ENCODE measurements around the gene EHMT1. TPM values are rescaled to one million over a fixed set of nuclear protein-coding genes. Genes with fewer than 3 reads are reported as not detected.

Gene EHMT1
- total and polyA plus RNA-seq, 2 donors from 2014 or later, result 15.8 to 92.9 TPM

GRCh38 chr9:137598943-137599342 lies 19.9 kb upstream of the EHMT1 start:
- no peak overlapping the region for H3K4me3 ChIP-seq (ENCODE audit: low read length in 3 of 3)
- no peaks in the 10 kb centered on the region for H3K36me3 ChIP-seq (ENCODE audit: control insufficient read depth in 2 of 3, insufficient read depth in 3 of 3, low read length in 3 of 3)
- H3K27ac ChIP-seq (ENCODE audit: low read depth in 2 of 2, low read length in 2 of 2), result no peak overlapping the region
- intact Hi-C loops (cut with DNase I), result no loop called here
- no peak for FAIRE-seq
- H3K27me3 ChIP-seq (ENCODE audit: control insufficient read depth, insufficient read depth, low read length), result no peaks in the 10 kb centered on the region
- TF ChIP-seq CTCF (IDR thresholded peaks at IDR 0.05; ENCODE audit: borderline replicate concordance, extremely low read depth, insufficient read depth), result no peak
- no peak for DNase-seq
- H3K9ac ChIP-seq (ENCODE audit: low read length in 3 of 3), result no peak overlapping the region
- H3K4me1 ChIP-seq (ENCODE audit: control insufficient read depth in 2 of 3, insufficient read depth in 2 of 3, low read depth in 1 of 3, low read length in 3 of 3), result no peaks in the 10 kb centered on the region
- H3K9me3 ChIP-seq (ENCODE audit: control insufficient read depth in 2 of 3, insufficient read depth in 1 of 3, low read length in 3 of 3), result no peaks in the 10 kb centered on the region

GRCh38 chr9:137602661-137603060 lies 16.1 kb upstream of the EHMT1 start:
- FAIRE-seq (no peak), DNase-seq (no peak)
- Histone ChIP-seq H3K27ac (ENCODE audit: low read depth in 2 of 2, low read length in 2 of 2) (no peak overlapping the region), H3K4me3 (ENCODE audit: low read length in 3 of 3) (no peak overlapping the region), H3K36me3 (ENCODE audit: control insufficient read depth in 2 of 3, insufficient read depth in 3 of 3, low read length in 3 of 3) (no peaks in the 10 kb centered on the region), H3K9me3 (ENCODE audit: control insufficient read depth in 2 of 3, insufficient read depth in 1 of 3, low read length in 3 of 3) (no peaks in the 10 kb centered on the region), H3K9ac (ENCODE audit: low read length in 3 of 3) (no peak overlapping the region), H3K4me1 (ENCODE audit: control insufficient read depth in 2 of 3, insufficient read depth in 2 of 3, low read depth in 1 of 3, low read length in 3 of 3) (peaks cover 0 to 13% (median 12%) of the 10 kb centered on the region in 3 donors), H3K27me3 (ENCODE audit: control insufficient read depth, insufficient read depth, low read length) (no peaks in the 10 kb centered on the region)
- TF ChIP-seq CTCF (IDR thresholded peaks at IDR 0.05; ENCODE audit: borderline replicate concordance, extremely low read depth, insufficient read depth), result no peak
- intact Hi-C loops (cut with DNase I), result no loop called here

GRCh38 chr9:137603879-137604278 lies 14.9 kb upstream of the EHMT1 start:
- DNase-seq, result peak in 1 of 5 donors; percentile 60
- Histone ChIP-seq H3K36me3 (ENCODE audit: control insufficient read depth in 2 of 3, insufficient read depth in 3 of 3, low read length in 3 of 3) (no peaks in the 10 kb centered on the region), H3K4me1 (ENCODE audit: control insufficient read depth in 2 of 3, insufficient read depth in 2 of 3, low read depth in 1 of 3, low read length in 3 of 3) (peaks cover 0 to 16% (median 13%) of the 10 kb centered on the region in 3 donors), H3K4me3 (ENCODE audit: low read length in 3 of 3) (no peak overlapping the region), H3K27ac (ENCODE audit: low read depth in 2 of 2, low read length in 2 of 2) (no peak overlapping the region), H3K27me3 (ENCODE audit: control insufficient read depth, insufficient read depth, low read length) (no peaks in the 10 kb centered on the region), H3K9ac (ENCODE audit: low read length in 3 of 3) (no peak overlapping the region), H3K9me3 (ENCODE audit: control insufficient read depth in 2 of 3, insufficient read depth in 1 of 3, low read length in 3 of 3) (no peaks in the 10 kb centered on the region)
- intact Hi-C loops (cut with DNase I), result no loop called here
- FAIRE-seq, result no peak
- TF ChIP-seq CTCF (IDR thresholded peaks at IDR 0.05; ENCODE audit: borderline replicate concordance, extremely low read depth, insufficient read depth), result no peak

Data from kidney (tissue), 14 donors.